ENCODE measurements around the gene ZNF169. TPM values are rescaled to one million over a fixed set of nuclear protein-coding genes. Genes with fewer than 3 reads are reported as not detected.

Gene ZNF169
- total RNA-seq, 2 experiments from 2014 or later = 11.2 to 22.2 TPM

DNA sequence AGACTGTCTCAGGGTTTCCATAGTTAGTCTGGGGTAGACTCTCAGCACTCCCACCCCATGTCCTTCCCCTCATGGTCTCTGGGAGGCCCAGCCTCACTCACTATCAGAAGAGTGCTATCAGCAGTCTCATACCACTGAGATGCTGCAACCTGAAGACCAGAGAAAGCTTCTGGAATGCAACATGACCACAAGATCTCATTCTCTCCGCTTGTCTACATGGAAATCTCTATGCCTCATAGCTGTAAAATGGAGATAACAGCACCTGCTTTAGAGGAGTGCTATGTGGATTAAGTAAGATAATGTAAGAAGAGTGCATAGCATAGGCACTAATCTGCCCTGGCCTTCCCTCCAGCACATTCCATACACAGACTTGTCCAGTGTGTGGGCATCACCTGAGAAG lies 47.0 kb upstream of the ZNF169 start:
- H4K20me1 ChIP-seq (ENCODE audit: insufficient read depth, low read length) = no peaks in the 10 kb centered on the region
- H3K9me2 ChIP-seq (ENCODE audit: insufficient read depth, low read length) = no peaks in the 10 kb centered on the region
- no peak overlapping the region for H3K27ac ChIP-seq (ENCODE audit: low read depth, low read length, poor library complexity, severe bottlenecking)
- no TSS peak for BruUV-seq (replicated peaks)
- H3K9me3 ChIP-seq (ENCODE audit: low read length) = no peaks in the 10 kb centered on the region
- DNase-seq (ENCODE audit: low spot score) = no peak
- TF ChIP-seq CTCF (conservative IDR thresholded peaks at IDR 0.05; ENCODE audit: low read length) (no peak), EZH2phosphoT487 (IDR thresholded peaks at IDR 0.05; ENCODE audit: borderline replicate concordance, low read depth, low read length) (no peak)
- H3K79me2 ChIP-seq (ENCODE audit: insufficient read depth, low read depth, low read length) = no peaks in the 10 kb centered on the region
- POLR2A ChIA-PET = no interaction called here
- CTCF ChIA-PET (ENCODE audit: unreplicated experiment) = no interaction called here
- no peak overlapping the region for H3K4me2 ChIP-seq (ENCODE audit: low read length)
- no peak overlapping the region for H2AFZ ChIP-seq (ENCODE audit: low read length)
- H3K4me3 ChIP-seq (ENCODE audit: low read depth, low read length, poor library complexity, severe bottlenecking) = no peak overlapping the region
- H3K4me1 ChIP-seq (ENCODE audit: insufficient read depth, low read length, poor library complexity, severe bottlenecking) = peaks cover 2% of the 10 kb centered on the region
- H3K36me3 ChIP-seq (ENCODE audit: insufficient read depth, low read length) = no peaks in the 10 kb centered on the region
- intact Hi-C loops (cut with micrococcal nuclease; ENCODE audit: unreplicated experiment) = loop anchor here (2.0 to 10.0 kb wide), 3 partner anchors 67 to 529 kb away; no protein-coding TSS in a partner anchor

DNA sequence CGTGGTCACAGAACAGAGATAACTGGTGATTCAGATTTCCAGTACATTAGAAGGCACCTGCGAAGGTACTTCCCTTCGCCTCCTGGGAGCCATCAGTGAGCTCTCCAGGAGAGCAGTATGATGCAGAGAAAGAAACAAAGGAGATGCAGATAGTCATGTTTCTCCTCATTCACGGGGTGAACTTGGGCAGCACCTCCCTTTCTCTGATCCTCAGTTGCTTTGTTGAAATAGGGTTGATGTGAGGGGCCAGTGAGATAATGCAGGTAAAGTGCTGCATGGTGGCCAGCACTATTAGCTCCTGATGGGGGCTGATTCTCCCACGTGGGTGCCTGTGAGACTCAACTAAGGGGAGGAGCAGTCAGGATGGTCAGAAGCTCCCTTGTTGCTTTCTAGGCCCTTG lies 46.6 kb upstream of the ZNF169 start:
- POLR2A ChIA-PET = interaction anchor here (1.0 to 1.1 kb wide), 2 partner anchors 68 to 149 kb away, joined by 3 to 5 read pairs; no protein-coding TSS in a partner anchor
- BruUV-seq (replicated peaks) = no TSS peak
- intact Hi-C loops (cut with micrococcal nuclease; ENCODE audit: unreplicated experiment) = loop anchor here (2.0 to 10.0 kb wide), 3 partner anchors 68 to 530 kb away; no protein-coding TSS in a partner anchor

More for the DNA sequence above, 46.6 kb upstream of the ZNF169 start:
- Histone ChIP-seq H3K36me3 (ENCODE audit: insufficient read depth, low read length) (no peaks in the 10 kb centered on the region), H3K27ac (ENCODE audit: low read depth, low read length, poor library complexity, severe bottlenecking) (no peak overlapping the region), H3K9me2 (ENCODE audit: insufficient read depth, low read length) (no peaks in the 10 kb centered on the region), H3K4me3 (ENCODE audit: low read depth, low read length, poor library complexity, severe bottlenecking) (no peak overlapping the region), H2AFZ (ENCODE audit: low read length) (no peak overlapping the region), H4K20me1 (ENCODE audit: insufficient read depth, low read length) (no peaks in the 10 kb centered on the region), H3K4me2 (ENCODE audit: low read length) (no peak overlapping the region), H3K79me2 (ENCODE audit: insufficient read depth, low read depth, low read length) (no peaks in the 10 kb centered on the region), H3K4me1 (ENCODE audit: insufficient read depth, low read length, poor library complexity, severe bottlenecking) (peaks cover 2% of the 10 kb centered on the region), H3K9me3 (ENCODE audit: low read length) (no peaks in the 10 kb centered on the region)
- CTCF ChIA-PET (ENCODE audit: unreplicated experiment) = interaction anchor here (0.8 kb wide), 1 partner anchor 147 kb away, joined by 3 read pairs; no protein-coding TSS in a partner anchor
- DNase-seq (ENCODE audit: low spot score) = no peak
- TF ChIP-seq CTCF (conservative IDR thresholded peaks at IDR 0.05; ENCODE audit: low read length) = no peak
- no peak for TF ChIP-seq EZH2phosphoT487 (IDR thresholded peaks at IDR 0.05; ENCODE audit: borderline replicate concordance, low read depth, low read length)
